HG03175 (cell line): Measurements from ENCODE around the gene EXOC3L4.

ENCODE experiments used
- ATAC-seq: cut with Tn5 transposase; IDR thresholded peaks from one replicate; pipeline ENCODE4 v1.9.1; 2021; ENCODE audit warnings: mild to moderate bottlenecking, moderate library complexity; ENCODE audit not compliant: unreplicated experiment

Gene EXOC3L4

DNA sequence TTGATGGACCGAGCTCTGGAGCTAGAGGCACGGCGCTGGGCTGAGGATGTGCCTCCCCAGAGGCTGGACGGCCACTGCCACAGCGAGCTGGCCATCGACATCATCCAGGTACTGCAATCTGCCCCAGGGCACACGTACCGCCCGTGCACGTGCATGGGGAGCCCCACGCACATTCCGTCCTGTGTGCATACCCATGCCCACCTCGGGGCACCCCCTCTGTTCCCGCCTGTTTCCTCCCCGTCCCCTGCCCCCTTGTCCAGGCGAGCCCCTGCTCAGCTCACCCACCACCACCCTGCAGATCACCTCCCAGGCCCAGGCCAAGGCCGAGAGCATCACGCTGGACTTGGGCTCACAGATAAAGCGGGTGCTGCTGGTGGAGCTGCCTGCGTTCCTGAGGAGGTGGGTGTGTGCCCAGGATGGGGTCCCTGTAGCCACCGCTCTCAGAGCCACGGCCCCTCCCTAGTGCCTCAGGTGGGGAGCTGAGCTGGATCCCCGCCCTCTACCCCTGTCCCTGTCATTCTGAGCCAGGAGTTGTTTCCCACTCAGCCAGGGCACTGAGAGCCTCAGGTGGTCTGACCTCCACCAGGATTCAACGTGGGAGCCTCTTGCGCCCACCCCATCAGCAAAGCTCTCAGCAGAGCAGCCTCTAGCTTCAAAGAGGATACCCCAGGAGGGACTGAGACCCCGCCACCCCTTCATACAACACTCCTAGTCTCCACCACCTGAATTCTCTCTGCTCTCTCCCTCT, 35.7 kb downstream of the EXOC3L4 start:
- no peak for ATAC-seq

- ATAC-seq: no peak
Measured at GRCh38 chr14:103130965-103131364, 36.4 kb downstream of the EXOC3L4 start.

GRCh38 chr14:103131580-103131979, 37.1 kb downstream of the EXOC3L4 start:
- ATAC-seq: no peak

- no peak for ATAC-seq
Measured at GRCh38 chr14:103132381-103133209, 38.1 kb downstream of the EXOC3L4 start.

DNA sequence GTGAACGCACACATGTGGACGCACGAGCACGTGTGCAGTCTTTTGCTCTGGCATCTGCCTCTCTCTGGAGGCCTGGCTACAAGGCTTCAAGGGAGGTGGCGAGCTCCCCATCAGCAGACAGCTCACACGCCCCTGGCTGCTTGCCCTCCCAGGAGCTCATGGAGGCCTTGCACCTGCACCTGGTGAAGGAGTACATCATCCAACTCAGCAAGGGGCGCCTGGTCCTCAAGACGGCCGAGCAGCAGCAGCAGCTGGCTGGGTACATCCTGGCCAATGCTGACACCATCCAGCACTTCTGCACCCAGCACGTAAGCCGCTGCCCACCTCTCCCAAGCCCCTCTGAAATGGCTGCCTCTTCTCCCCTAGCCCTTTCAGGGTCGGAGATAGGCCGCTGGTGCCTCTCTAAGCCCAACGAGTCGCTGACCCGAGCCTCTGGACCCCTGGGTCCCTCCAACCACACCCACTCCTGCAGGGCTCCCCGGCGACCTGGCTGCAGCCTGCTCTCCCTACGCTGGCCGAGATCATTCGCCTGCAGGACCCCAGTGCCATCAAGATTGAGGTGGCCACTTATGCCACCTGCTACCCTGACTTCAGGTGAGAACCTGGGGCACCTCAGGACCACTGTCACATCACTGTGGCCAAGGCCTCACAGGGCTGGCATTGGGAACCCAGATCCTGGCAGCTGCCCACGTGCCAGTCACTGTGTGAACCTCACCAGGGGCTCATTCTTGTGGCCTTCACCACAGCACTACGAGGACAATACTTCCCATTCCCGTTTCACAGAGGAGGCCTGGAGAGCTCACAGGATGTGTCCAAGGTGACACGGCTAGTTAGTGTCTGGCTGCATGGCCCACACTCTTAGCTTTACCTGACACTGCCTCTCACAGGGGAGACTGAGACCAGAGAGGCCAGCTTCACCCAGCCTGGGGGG, 39.0 kb downstream of the EXOC3L4 start:
- no peak for ATAC-seq

DNA sequence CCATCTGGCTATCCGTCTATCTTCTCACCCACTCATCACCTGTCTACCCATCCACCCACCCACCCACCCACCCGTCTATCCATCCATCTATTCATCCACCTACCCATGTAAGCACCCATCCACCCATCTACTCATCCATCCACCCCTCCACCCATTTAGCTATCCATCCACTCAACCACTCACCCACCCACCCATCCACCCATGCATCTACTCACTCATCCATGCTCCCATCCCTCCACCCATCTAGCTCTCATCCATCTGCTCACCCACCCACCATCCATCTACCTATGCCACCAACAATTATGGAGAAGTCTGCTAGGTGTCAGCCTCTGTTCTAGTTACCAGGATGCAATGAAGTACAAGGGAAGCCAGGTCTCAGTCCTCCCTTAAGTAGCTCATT, 39.9 kb downstream of the EXOC3L4 start:
- ATAC-seq: no peak

DNA sequence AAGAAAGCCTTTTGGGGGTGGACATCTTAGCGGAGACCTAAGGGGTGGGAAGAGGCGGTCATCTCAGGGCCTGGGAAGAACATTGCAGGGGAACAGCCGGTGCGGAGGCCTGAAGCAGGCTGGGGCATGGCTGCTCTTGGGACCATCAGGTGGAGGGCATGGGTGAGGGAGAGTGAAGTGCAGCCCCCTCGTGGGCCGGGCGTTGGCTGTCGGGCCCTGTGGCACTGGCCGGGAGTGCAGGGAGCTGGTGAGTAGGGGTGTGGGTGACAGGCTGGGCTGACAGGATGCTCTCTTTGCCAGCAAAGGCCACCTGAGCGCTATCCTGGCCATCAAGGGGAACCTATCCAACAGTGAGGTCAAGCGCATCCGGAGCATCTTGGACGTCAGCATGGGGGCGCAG, 40.4 kb downstream of the EXOC3L4 start:
- ATAC-seq: no peak

DNA sequence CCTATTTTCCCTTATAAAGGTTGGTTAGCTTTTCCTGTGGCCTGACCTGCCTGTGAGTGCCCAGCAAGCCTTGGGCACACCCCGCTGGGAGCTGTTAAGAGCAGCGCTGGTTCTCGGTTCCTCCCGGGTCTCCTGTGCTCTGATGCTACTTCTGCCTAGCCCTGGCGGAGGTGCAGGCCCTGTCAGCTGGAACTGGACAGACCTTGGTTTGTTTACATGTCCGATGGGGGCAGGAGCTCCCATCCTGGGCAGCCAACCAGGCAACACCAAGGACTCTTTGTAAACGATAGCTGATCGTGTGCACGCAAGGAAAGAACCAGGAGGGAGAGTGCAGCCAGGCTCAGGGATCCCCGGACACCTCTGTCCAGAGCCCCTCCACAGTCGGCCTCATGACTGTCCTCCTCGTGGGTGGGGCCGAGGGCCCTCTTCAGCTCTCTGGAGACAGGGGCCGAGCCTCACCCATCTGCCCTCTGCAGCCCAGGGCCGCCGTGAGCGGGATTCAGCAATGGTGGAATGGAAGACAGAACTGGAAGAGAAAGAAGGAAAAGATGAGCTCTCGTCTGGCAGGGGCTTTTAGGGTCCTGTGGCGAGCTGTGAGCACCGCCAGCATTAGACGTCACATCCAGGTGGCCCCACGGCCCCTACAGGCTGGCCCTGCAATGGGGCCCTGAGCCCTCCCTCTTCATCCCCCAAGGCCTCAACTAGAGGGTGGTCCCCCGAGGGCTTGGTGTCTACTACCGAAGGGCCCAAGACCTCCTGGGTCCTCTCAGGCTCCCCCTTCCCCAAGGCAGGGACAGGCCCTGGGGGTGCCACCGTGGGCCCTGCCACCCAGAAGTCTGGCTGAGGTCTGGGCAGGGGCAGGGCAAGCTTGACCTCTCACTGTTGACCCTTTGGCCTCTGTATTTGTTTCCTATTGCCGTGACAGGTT, 41.1 kb downstream of the EXOC3L4 start:
- ATAC-seq: no peak

DNA sequence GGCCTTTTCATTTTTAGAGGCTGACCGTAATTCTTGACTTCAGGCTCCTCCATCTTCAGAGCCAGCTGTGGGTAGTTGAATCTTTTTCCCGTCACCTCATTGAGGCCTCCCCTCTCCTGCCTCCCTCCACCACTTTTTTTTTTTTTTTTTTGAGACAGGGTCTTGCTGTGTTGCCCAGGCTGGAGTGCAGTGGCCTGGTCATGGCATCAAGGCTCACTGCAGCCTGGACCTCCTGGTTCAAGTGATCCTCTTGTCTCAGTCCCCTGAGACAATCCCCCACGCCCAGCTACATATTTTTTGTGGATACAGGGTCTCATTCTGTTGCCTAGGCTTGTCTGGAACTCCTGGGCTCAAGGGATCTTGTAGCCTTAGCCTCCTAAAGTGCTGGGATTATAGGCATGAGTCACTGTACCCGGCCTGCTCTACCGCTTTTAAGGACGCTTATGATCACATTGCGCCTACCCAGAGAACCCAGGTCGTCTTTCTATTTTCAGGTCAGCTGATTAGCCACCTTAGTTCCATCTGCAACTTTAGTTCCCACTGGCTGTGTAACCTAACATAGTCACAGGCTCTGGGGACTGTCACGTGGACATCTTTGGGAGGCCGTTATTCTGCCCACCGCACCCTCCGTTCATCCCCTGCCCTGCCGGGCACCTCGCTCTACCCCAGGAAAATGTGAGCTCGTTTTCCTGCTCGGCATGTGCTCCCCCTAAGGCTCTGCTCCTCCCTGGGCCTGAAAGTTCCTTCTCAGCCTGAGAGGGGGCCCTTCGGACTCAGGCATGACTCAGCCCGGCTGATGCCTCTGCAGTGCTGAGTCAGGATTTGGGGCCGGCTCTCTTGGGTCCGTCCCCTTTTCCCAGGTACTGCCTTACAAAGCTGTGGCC, 42.1 kb downstream of the EXOC3L4 start:
- ATAC-seq: no peak

GRCh38 chr14:103137689-103138300, 43.3 kb downstream of the EXOC3L4 start:
- ATAC-seq: no peak

- ATAC-seq: no peak
Measured at GRCh38 chr14:103138301-103139131, 44.0 kb downstream of the EXOC3L4 start.

DNA sequence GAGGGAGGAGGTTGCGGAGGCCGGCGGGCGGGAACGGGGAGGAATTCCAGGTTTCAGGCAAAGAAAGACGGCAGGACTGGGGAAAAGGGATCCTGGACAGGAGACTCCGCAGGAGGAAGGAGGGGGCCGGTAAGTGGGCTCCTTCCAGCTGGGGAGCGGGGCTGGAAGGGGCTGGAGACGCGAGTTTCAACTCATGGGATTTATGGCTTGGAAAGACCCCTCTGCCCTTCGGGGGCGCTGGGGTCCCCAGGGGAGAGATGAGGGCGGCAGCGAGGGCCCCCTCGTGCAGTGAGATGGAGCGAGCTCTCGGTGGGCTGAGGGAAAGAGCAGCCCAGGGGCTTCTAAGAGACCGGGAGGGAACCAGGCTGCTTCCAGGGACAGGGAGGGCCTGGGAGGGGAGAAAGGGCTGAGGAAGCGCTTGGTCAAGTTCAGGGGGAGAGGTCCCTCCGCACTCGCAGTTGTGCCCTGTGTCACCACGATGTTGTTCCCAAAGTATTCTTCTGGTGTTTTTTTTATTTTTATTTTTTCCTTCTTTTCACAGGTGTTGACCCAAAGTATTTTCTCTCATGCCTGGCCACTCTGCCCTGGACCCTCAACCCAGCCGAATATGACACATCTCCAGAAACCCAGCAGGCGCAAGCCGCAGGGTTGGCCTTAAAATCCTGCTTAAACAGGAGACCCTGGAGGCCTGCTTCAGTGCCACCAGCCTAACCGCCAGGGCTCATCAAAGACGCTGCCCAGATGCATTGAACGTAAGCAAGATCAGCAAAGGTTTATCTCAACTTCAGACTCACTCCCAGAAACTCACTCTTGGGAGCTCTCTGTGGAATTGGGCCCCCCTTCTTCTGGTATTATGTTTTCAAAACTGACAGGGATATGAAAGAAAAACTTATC, 44.9 kb downstream of the EXOC3L4 start:
- no peak for ATAC-seq

DNA sequence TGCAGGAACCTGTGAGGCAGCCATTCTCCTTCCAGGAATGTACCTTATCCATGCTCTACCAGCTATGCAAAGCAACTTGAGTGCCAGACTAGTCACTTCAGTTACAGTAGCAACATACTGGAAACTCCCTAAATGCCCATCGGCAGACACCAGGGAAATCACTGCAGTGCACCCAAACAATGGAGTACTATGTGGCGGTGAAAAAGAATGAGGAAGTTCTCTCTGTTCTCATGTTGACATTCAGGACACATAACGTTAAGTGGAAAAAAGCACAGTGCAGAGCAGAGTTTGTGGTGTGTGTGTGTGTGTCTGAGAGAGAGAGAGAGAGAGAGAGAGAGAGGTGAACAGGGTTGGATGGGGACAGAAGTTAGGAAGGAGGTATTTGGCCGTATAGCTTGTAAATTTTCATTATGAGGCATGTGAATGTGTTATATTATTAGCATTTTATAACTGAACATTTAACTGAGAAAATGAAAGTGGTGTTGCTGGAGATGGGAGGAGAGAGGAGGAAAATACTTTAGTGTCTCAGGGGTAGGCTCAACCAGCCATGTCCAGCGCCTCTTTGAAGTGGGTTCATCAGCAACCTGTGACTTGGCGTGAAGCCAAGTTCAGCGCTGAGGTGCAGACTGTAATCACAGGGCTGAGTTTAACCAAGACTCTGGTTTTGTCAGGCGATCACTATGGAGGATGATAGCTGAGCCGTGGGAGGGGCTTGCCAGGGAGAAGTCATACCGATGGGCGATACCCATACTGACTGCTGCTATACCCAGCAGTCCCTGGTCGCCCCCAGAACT, 46.0 kb downstream of the EXOC3L4 start:
- ATAC-seq: peak; percentile 69

GRCh38 chr14:103141117-103141796, 46.7 kb downstream of the EXOC3L4 start:
- ATAC-seq: no peak

GRCh38 chr14:103142026-103142425, 47.5 kb downstream of the EXOC3L4 start:
- no peak for ATAC-seq
